Thoracic aorta (tissue), 2 donors: ENCODE results near the gene AADACL4. TPM values are rescaled to one million over a fixed set of nuclear protein-coding genes. Genes with fewer than 3 reads are reported as not detected.
A peak's percentile ranks its signal among the peaks of the same experiment; 100 is the strongest.
"Not testable (repeated sequence)": the region's sequence is repeated elsewhere in the genome, so short reads cannot be mapped to it uniquely, and the experiment has no call there.

Experiments used
- ATAC-seq: fragments of 150-250 bp; one replicate; pipeline ENCODE4 v1.8.0; 2017; ENCODE audit warnings: low read depth; ENCODE audit not compliant: insufficient number of reproducible peaks, low FRiP score
- DNase-seq: peaks from one replicate; pipeline ENCODE4 v3.0.0-alpha.2; 2020; ENCODE audit warnings: low spot score
- H3K27ac ChIP-seq, 2 donors: fragments of 200-600 bp; sonication (generic); 1 replicate in 1 of 2; 2 replicates in 1 of 2; pipeline ENCODE4 v1.5.1; 2016; ENCODE audit warnings: mild to moderate bottlenecking in 2 of 2, moderate library complexity in 2 of 2
- H3K27me3 ChIP-seq: fragments of 200-600 bp; sonication (generic); replicated peaks from 2 replicates; pipeline ENCODE4 v1.6.0; 2016; ENCODE audit warnings: mild to moderate bottlenecking; ENCODE audit not compliant: insufficient read depth
- H3K36me3 ChIP-seq: fragments of 200-600 bp; sonication (generic); one replicate; pipeline ENCODE4 v1.5.1; 2016
- H3K4me1 ChIP-seq, 2 donors: fragments of 200-600 bp; sonication (generic); 1 replicate in 1 of 2; 2 replicates in 1 of 2; pipeline versions ENCODE4 v1.5.1 to v1.6.0; 2016; ENCODE audit warnings: low read depth in 2 of 2, mild to moderate bottlenecking in 1 of 2; ENCODE audit not compliant: control insufficient read depth in 1 of 2
- H3K4me3 ChIP-seq: fragments of 200-600 bp; sonication (generic); 2 replicates; pipeline ENCODE4 v1.5.1; 2016; ENCODE audit warnings: mild to moderate bottlenecking
- H3K9me3 ChIP-seq: fragments of 200-600 bp; sonication (generic); 2 replicates; pipeline ENCODE4 v1.5.1; 2016
- CTCF ChIP-seq: fragments of 200-600 bp; sonication (generic); IDR thresholded peaks from one replicate; pipeline ENCODE4 v1.5.1; 2019; ENCODE audit warnings: antibody characterized with exemption
- total RNA-seq, 2 donors: library from RNA; depleted of rRNA; stranded (reverse); fragments of >200 nt; gene quantifications; one replicate each; pipeline versions ENCODE4 v1.1.0 to v1.2.3, GENCODE V29; 2016

The AADACL4 gene
- total RNA-seq, 2 donors from 2014 or later: not detected

GRCh38 chr1:12669529-12670068 lies 25.7 kb downstream of the AADACL4 start:
- no peak for ATAC-seq
- no peak for TF ChIP-seq CTCF
- DNase-seq: no peak

GRCh38 chr1:12674358-12674757 lies 30.5 kb downstream of the AADACL4 start:
- Histone ChIP-seq H3K4me1 (peaks cover 10 to 29% of the 10 kb centered on the region in 2 donors), H3K27me3 (no peaks in the 10 kb centered on the region), H3K4me3 (no peak overlapping the region), H3K27ac (no peak overlapping the region), H3K36me3 (no peaks in the 10 kb centered on the region), H3K9me3 (no peaks in the 10 kb centered on the region)
- DNase-seq (no peak), ATAC-seq (no peak)
- TF ChIP-seq CTCF: no peak

More at GRCh38 chr1:12669529-12670068, 25.7 kb downstream of the AADACL4 start:
- Histone ChIP-seq H3K4me3 (no peak overlapping the region), H3K36me3 (no peaks in the 10 kb centered on the region), H3K27ac (no peak overlapping the region), H3K9me3 (no peaks in the 10 kb centered on the region), H3K27me3 (no peaks in the 10 kb centered on the region), H3K4me1 (peaks cover 0 to 8% of the 10 kb centered on the region in 2 donors)

GRCh38 chr1:12676122-12676521 lies 32.2 kb downstream of the AADACL4 start:
- DNase-seq, H3K27ac ChIP-seq, ATAC-seq, H3K36me3 ChIP-seq, H3K27me3 ChIP-seq, H3K9me3 ChIP-seq, H3K4me3 ChIP-seq: not testable (repeated sequence)
- peaks cover 10 to 23% of the 10 kb centered on the region in 2 donors for H3K4me1 ChIP-seq

GRCh38 chr1:12677565-12677964 lies 33.7 kb downstream of the AADACL4 start:
- DNase-seq: peak; percentile 8
- no peaks in the 10 kb centered on the region for H3K27me3 ChIP-seq
- no peaks in the 10 kb centered on the region for H3K9me3 ChIP-seq
- H3K36me3 ChIP-seq: no peaks in the 10 kb centered on the region
- peak overlapping the region; percentile 28 to 84 for H3K27ac ChIP-seq
- no peak for TF ChIP-seq CTCF
- peak; percentile 84 for ATAC-seq
- H3K4me1 ChIP-seq: peaks cover 10 to 23% of the 10 kb centered on the region in 2 donors
- no peak overlapping the region for H3K4me3 ChIP-seq

- TF ChIP-seq CTCF: no peak
- peak overlapping the region; percentile 28 to 84 for H3K27ac ChIP-seq
- peaks cover 10 to 23% of the 10 kb centered on the region in 2 donors for H3K4me1 ChIP-seq
- H3K9me3 ChIP-seq: no peaks in the 10 kb centered on the region
- no peaks in the 10 kb centered on the region for H3K36me3 ChIP-seq
- no peak overlapping the region for H3K4me3 ChIP-seq
- ATAC-seq (no peak), DNase-seq (no peak)
- H3K27me3 ChIP-seq: no peaks in the 10 kb centered on the region
These were observed 34.5 kb downstream of the AADACL4 start for GRCh38 chr1:12678350-12678749.

- DNase-seq (no peak), ATAC-seq (no peak)
- TF ChIP-seq CTCF: no peak
- H3K4me3 ChIP-seq: no peak overlapping the region
- peaks cover 10 to 23% of the 10 kb centered on the region in 2 donors for H3K4me1 ChIP-seq
- peak overlapping the region in 1 of 2 donors; percentile 84 for H3K27ac ChIP-seq
- H3K9me3 ChIP-seq: no peaks in the 10 kb centered on the region
- H3K27me3 ChIP-seq: no peaks in the 10 kb centered on the region
- H3K36me3 ChIP-seq: no peaks in the 10 kb centered on the region
These were observed 34.9 kb downstream of the AADACL4 start for GRCh38 chr1:12678820-12679219.
